ENCODE data around the gene BRF1. TPM values are rescaled to one million over a fixed set of nuclear protein-coding genes. Genes with fewer than 3 reads are reported as not detected.

BRF1 gene
- total and polyA plus RNA-seq, 2 experiments from 2014 or later, result 23.6 to 35.9 TPM

- Histone ChIP-seq H3K4me3 (no peak overlapping the region), H3K27me3 (no peaks in the 10 kb centered on the region), H3K9me2 (replicated peaks; ENCODE audit: insufficient read depth) (no peaks in the 10 kb centered on the region), H4K20me1 (ENCODE audit: insufficient read depth, poor library complexity, severe bottlenecking) (peaks cover 42% of the 10 kb centered on the region), H3K4me2 (no peak overlapping the region), H2AFZ (no peak overlapping the region), H3K4me1 (ENCODE audit: insufficient read depth) (no peaks in the 10 kb centered on the region), H3K9me3 (ENCODE audit: low read depth) (no peaks in the 10 kb centered on the region), H3K79me2 (peaks cover 84% of the 10 kb centered on the region), H3K36me3 (replicated peaks; ENCODE audit: insufficient read depth, low read depth) (no peaks in the 10 kb centered on the region), H3K27ac (no peak overlapping the region)
- 88% methylated on average over 8 of the region's 8 CpGs for WGBS (ENCODE audit: low lambda C conversion rate, missing lambda C conversion rate)
- TF ChIP-seq EZH2phosphoT487 (IDR thresholded peaks at IDR 0.05; ENCODE audit: low read depth, severe bottlenecking, unreplicated experiment), result no peak
- DNase-seq (ENCODE audit: low spot score), result no peak
These were observed 31.0 kb upstream of the BRF1 start for GRCh38 chr14:105331575-105332349.

GRCh38 chr14:105330491-105330895 lies 29.7 kb upstream of the BRF1 start:
- no peak overlapping the region for H3K4me2 ChIP-seq
- H3K36me3 ChIP-seq (replicated peaks; ENCODE audit: insufficient read depth, low read depth), result no peaks in the 10 kb centered on the region
- peaks cover 92% of the 10 kb centered on the region for H3K79me2 ChIP-seq
- no peak for DNase-seq (ENCODE audit: low spot score)
- H3K9me2 ChIP-seq (replicated peaks; ENCODE audit: insufficient read depth), result no peaks in the 10 kb centered on the region
- peaks cover 53% of the 10 kb centered on the region for H4K20me1 ChIP-seq (ENCODE audit: insufficient read depth, poor library complexity, severe bottlenecking)
- H3K4me1 ChIP-seq (ENCODE audit: insufficient read depth), result no peaks in the 10 kb centered on the region
- WGBS (ENCODE audit: low lambda C conversion rate, missing lambda C conversion rate), result 84% methylated on average over 13 of the region's 13 CpGs
- no peak overlapping the region for H2AFZ ChIP-seq
- no peak overlapping the region for H3K27ac ChIP-seq
- no peaks in the 10 kb centered on the region for H3K27me3 ChIP-seq
- no peaks in the 10 kb centered on the region for H3K9me3 ChIP-seq (ENCODE audit: low read depth)
- no peak for TF ChIP-seq EZH2phosphoT487 (IDR thresholded peaks at IDR 0.05; ENCODE audit: low read depth, severe bottlenecking, unreplicated experiment)
- TF ChIP-seq CTCF (IDR thresholded peaks at IDR 0.05; ENCODE audit: poor library complexity), result no peak
- TF ChIP-seq EZH2 (IDR thresholded peaks at IDR 0.05; ENCODE audit: borderline replicate concordance), result no peak
- H3K4me3 ChIP-seq, result no peak overlapping the region

GRCh38 chr14:105329411-105330150 lies 28.8 kb upstream of the BRF1 start:
- Histone ChIP-seq H2AFZ (no peak overlapping the region), H3K27ac (no peak overlapping the region), H4K20me1 (ENCODE audit: insufficient read depth, poor library complexity, severe bottlenecking) (peaks cover 60% of the 10 kb centered on the region), H3K9me3 (ENCODE audit: low read depth) (no peaks in the 10 kb centered on the region), H3K4me2 (no peak overlapping the region), H3K9me2 (replicated peaks; ENCODE audit: insufficient read depth) (no peaks in the 10 kb centered on the region), H3K36me3 (replicated peaks; ENCODE audit: insufficient read depth, low read depth) (no peaks in the 10 kb centered on the region), H3K79me2 (peaks cover 97% of the 10 kb centered on the region), H3K4me3 (no peak overlapping the region), H3K27me3 (no peaks in the 10 kb centered on the region), H3K4me1 (ENCODE audit: insufficient read depth) (no peaks in the 10 kb centered on the region)
- TF ChIP-seq EZH2phosphoT487 (IDR thresholded peaks at IDR 0.05; ENCODE audit: low read depth, severe bottlenecking, unreplicated experiment), result no peak
- TF ChIP-seq CTCF (IDR thresholded peaks at IDR 0.05; ENCODE audit: poor library complexity), result no peak
- no peak for TF ChIP-seq EZH2 (IDR thresholded peaks at IDR 0.05; ENCODE audit: borderline replicate concordance)
- no peak for DNase-seq (ENCODE audit: low spot score)
- 95% methylated on average over 14 of the region's 17 CpGs for WGBS (ENCODE audit: low lambda C conversion rate, missing lambda C conversion rate)

All from hepatocyte (in vitro differentiated cells).